ENCODE measurements around the gene SURF4. TPM values are rescaled to one million over a fixed set of nuclear protein-coding genes. Genes with fewer than 3 reads are reported as not detected.
A peak's percentile ranks its signal among the peaks of the same experiment; 100 is the strongest.
"Not testable (repeated sequence)": the region's sequence is repeated elsewhere in the genome, so short reads cannot be mapped to it uniquely, and the experiment has no call there.

Gene SURF4
- total and polyA plus RNA-seq, 2 donors: 52.0 to 87.3 TPM

DNA sequence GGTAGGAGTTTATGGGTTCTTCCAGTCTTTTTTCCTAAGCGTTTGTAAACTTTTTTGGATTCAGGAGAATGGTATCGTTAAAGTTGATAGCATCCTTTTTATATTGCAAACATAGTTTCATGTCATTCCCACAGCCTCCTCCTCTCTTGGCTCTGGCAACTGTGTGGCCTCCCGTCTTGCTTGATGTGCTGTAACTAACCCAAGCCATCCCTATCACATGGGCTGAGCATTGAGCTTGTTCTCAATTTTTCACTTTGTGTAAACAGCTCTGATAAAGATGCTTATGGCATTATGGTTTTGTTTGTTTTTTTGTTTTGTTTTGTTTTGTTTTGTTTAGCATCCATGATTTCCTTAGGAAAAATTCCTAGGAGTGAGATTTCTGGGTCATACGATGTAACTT, 4.9 kb upstream of the SURF4 start:
- WGBS: 93% methylated on average over 4 of the region's 4 CpGs
- Histone ChIP-seq H3K27me3 (ENCODE audit: control insufficient read depth in 2 of 2, insufficient read depth in 1 of 2, low read length in 1 of 2) (peaks cover 0 to 5% of the 10 kb centered on the region in 2 donors), H3K27ac (ENCODE audit: low read depth in 1 of 2, low read length in 1 of 2) (no peak overlapping the region), H3K4me1 (ENCODE audit: control insufficient read depth in 2 of 2, insufficient read depth in 2 of 2, low read length in 2 of 2) (peaks cover 5% of the 10 kb centered on the region in 2 donors), H3K9me3 (ENCODE audit: control insufficient read depth in 2 of 2, insufficient read depth in 1 of 2, low read length in 1 of 2) (no peaks in the 10 kb centered on the region), H3K4me3 (ENCODE audit: low read length in 2 of 2) (no peak overlapping the region), H3K36me3 (ENCODE audit: control insufficient read depth in 2 of 2, insufficient read depth in 2 of 2, low read length in 1 of 2) (no peaks in the 10 kb centered on the region)
- no peak for DNase-seq (ENCODE audit: low read depth in 6 of 9, low spot score in 9 of 9)

DNA sequence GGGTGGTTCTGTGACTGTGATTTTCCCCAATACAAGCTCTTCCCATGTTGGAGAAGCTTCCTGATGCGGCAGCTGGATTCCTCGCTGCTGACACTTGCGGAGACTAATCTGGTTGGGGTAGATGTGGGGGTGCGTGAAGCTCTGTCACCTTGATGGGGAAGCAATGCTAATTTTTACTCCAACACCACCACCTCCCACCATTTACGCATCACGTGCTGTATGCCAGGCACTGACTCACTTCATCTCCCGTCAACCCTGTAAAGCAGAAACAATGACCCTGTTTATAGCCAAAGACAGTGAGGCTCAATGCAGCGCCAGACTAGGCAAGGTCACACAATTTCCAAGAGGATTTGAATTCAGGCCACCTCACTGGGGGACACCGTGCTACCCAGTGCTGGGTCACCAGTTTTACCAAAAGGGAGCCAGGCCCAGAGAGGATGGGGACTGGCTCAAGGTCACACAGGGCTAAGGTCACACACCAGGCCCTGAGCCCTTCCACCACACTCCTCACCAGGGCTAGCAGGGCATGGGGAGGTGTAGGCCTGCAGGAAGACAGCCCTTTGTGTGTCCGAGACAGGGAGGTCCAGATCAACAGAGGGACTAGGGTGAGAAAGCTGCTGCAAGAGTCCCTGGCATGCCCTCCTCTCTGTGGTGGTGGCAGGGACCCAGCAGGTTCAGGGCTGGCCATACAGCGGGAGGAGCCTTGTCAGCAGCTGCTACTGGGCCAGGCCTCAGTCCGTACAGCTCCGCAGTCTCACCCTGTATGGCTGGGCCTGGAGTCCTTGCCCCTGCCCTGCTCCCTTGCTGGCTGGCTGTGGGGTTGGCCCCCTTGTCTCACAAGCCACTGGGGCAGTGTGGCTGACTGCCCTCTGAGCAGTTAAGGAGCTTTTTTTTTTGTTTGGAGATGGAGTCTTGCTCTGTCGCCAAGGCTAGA, 3.6 kb upstream of the SURF4 start:
- WGBS: 98% methylated on average over 14 of the region's 14 CpGs
- peaks cover 0 to 5% of the 10 kb centered on the region in 2 donors for H3K27me3 ChIP-seq (ENCODE audit: control insufficient read depth in 2 of 2, insufficient read depth in 1 of 2, low read length in 1 of 2)

DNA sequence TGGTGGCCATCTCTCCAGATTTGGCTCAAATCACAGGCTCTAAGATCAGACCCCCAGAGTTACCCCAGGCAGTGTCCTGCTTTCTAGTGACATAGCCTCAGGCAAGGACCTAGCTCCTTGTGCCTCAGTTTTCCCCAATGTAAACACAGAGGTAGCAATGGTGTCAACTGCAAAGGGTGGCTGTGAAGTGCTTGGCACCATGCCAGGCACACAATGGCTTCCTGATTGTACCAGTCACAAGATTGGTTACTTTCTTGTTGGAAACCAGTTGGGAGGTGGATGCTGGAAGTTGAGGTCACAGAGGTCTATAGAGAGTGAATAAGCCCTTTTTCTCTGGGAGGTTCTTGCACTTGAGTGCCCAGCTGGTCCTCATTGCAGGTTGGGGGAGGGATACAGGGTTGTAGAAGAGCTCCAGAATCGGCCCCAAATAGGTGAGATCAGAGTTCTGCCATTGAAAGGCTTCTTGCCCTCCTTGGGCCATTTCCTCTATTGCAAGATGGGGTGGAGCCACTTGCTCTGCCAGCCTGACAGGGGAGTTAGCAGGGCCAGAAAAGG, 2.6 kb upstream of the SURF4 start:
- H3K36me3 ChIP-seq (ENCODE audit: control insufficient read depth in 2 of 2, insufficient read depth in 2 of 2, low read length in 1 of 2): peaks cover 0 to 4% of the 10 kb centered on the region in 2 donors
- no peak overlapping the region for H3K4me3 ChIP-seq (ENCODE audit: low read length in 2 of 2)
- H3K27me3 ChIP-seq (ENCODE audit: control insufficient read depth in 2 of 2, insufficient read depth in 1 of 2, low read length in 1 of 2): peaks cover 0 to 5% of the 10 kb centered on the region in 2 donors
- DNase-seq (ENCODE audit: low read depth in 6 of 9, low spot score in 9 of 9): no peak
- 89% methylated on average over 1 of the region's 1 CpG for WGBS
- H3K4me1 ChIP-seq (ENCODE audit: control insufficient read depth in 2 of 2, insufficient read depth in 2 of 2, low read length in 2 of 2): peaks cover 7 to 21% of the 10 kb centered on the region in 2 donors
- H3K27ac ChIP-seq (ENCODE audit: low read depth in 1 of 2, low read length in 1 of 2): no peak overlapping the region
- no peaks in the 10 kb centered on the region for H3K9me3 ChIP-seq (ENCODE audit: control insufficient read depth in 2 of 2, insufficient read depth in 1 of 2, low read length in 1 of 2)

More for the DNA sequence above, 3.6 kb upstream of the SURF4 start:
- no peaks in the 10 kb centered on the region for H3K9me3 ChIP-seq (ENCODE audit: control insufficient read depth in 2 of 2, insufficient read depth in 1 of 2, low read length in 1 of 2)
- no peak overlapping the region for H3K27ac ChIP-seq (ENCODE audit: low read depth in 1 of 2, low read length in 1 of 2)
- no peak for DNase-seq (ENCODE audit: low read depth in 6 of 9, low spot score in 9 of 9)
- peaks cover 5 to 11% of the 10 kb centered on the region in 2 donors for H3K4me1 ChIP-seq (ENCODE audit: control insufficient read depth in 2 of 2, insufficient read depth in 2 of 2, low read length in 2 of 2)
- no peak overlapping the region for H3K4me3 ChIP-seq (ENCODE audit: low read length in 2 of 2)
- H3K36me3 ChIP-seq (ENCODE audit: control insufficient read depth in 2 of 2, insufficient read depth in 2 of 2, low read length in 1 of 2): no peaks in the 10 kb centered on the region

DNA sequence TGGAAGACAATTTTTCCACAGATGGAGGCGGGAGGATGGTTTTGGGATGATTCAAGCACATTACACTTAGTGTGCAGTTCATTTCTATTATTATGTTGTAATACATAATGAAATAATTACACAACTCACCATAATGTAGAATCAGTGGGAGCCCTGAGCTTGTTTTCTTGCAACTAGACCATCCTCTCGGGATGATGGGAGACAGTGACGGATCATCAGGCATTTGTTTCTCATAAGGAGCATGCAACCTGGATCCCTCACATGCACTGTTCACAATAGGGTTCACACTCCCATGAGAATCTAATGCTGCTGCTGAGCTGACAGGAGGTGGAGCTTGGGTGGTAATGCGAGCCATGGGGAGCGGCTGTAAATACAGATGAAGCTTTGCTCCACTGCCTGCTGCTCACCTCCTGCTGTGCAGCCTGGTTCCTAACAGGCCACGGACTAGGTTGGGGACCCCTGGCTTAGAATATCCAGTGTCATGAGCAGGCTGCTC, 1.9 kb upstream of the SURF4 start:
- H3K36me3 ChIP-seq (ENCODE audit: control insufficient read depth in 2 of 2, insufficient read depth in 2 of 2, low read length in 1 of 2): peaks cover 0 to 9% of the 10 kb centered on the region in 2 donors
- peaks cover 7 to 28% of the 10 kb centered on the region in 2 donors for H3K4me1 ChIP-seq (ENCODE audit: control insufficient read depth in 2 of 2, insufficient read depth in 2 of 2, low read length in 2 of 2)
- peaks cover 0 to 5% of the 10 kb centered on the region in 2 donors for H3K27me3 ChIP-seq (ENCODE audit: control insufficient read depth in 2 of 2, insufficient read depth in 1 of 2, low read length in 1 of 2)
- H3K27ac ChIP-seq (ENCODE audit: low read depth in 1 of 2, low read length in 1 of 2): no peak overlapping the region
- 93% methylated on average over 6 of the region's 6 CpGs for WGBS
- no peak overlapping the region for H3K4me3 ChIP-seq (ENCODE audit: low read length in 2 of 2)
- H3K9me3 ChIP-seq (ENCODE audit: control insufficient read depth in 2 of 2, insufficient read depth in 1 of 2, low read length in 1 of 2): no peaks in the 10 kb centered on the region
- DNase-seq (ENCODE audit: low read depth in 6 of 9, low spot score in 9 of 9): no peak

DNA sequence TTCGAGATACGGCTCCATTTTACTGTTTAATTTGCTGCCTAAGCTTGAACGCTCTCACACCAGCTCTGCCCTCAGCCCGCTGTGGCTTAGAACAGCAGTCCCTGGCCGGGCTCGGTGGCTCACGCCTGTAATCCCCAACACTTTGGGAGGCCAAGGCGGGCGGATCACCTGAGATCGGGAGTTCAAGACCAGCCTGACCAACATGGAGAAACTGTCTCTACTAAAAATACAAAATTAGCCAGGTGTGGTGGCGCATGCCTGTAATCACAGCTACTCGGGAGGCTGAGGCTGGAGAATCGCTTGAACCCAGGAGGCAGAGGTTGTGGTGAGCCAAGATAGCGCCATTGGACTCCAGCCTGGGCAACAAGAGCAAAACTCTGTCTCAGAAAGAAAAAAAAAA, 1.4 kb upstream of the SURF4 start:
- WGBS: 98% methylated on average over 14 of the region's 14 CpGs

DNA sequence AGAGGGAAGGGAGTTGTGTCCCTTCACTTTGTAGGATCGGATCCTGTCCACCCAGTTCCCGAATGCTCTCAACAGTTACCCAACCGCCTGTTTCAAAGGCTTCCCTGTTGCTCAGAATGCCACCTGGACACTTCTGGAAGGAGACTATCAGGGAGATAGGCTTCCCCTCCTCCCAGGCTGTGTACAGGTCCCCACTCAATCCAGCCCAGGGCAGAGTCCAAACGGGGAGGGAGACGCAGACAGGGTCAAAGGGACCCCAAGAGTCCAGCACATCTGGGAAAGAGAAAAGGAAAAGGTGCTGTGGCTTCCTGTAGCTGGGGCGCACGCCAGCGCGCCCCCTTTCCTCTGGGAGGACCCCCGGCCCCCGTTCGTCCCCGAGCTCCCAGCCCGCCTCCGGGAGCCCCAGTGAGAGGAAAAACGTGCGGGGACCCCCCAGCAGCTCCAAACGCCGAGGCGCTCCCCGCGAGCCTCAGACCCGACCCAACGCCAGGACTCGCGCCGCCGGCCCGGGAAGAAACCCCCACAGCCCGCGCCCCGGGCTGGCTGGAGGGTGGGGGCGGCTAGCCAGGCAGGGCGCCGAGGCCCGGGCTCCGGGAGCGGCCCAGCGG, 640 bp downstream of the SURF4 start:
- Histone ChIP-seq H3K4me1 (ENCODE audit: control insufficient read depth in 2 of 2, insufficient read depth in 2 of 2, low read length in 2 of 2) (peaks cover 26 to 53% of the 10 kb centered on the region in 2 donors), H3K27me3 (ENCODE audit: control insufficient read depth in 2 of 2, insufficient read depth in 1 of 2, low read length in 1 of 2) (peaks cover 0 to 5% of the 10 kb centered on the region in 2 donors), H3K9me3 (ENCODE audit: control insufficient read depth in 2 of 2, insufficient read depth in 1 of 2, low read length in 1 of 2) (no peaks in the 10 kb centered on the region), H3K36me3 (ENCODE audit: control insufficient read depth in 2 of 2, insufficient read depth in 2 of 2, low read length in 1 of 2) (peaks cover 10 to 24% of the 10 kb centered on the region in 2 donors), H3K27ac (ENCODE audit: low read depth in 1 of 2, low read length in 1 of 2) (peak overlapping the region; percentile 81 to 90), H3K4me3 (ENCODE audit: low read length in 2 of 2) (peak overlapping the region; percentile 63 to 97)
- DNase-seq (ENCODE audit: low read depth in 6 of 9, low spot score in 9 of 9): peak in 6 of 9 donors; percentile 19 to 65 (median 42)
- WGBS: under 1% methylated on average over 39 of the region's 39 CpGs

More for the DNA sequence above, 1.4 kb upstream of the SURF4 start:
- not testable (repeated sequence) for H3K27ac ChIP-seq (ENCODE audit: low read depth in 1 of 2, low read length in 1 of 2); H3K27me3 ChIP-seq (ENCODE audit: control insufficient read depth in 2 of 2, insufficient read depth in 1 of 2, low read length in 1 of 2); H3K9me3 ChIP-seq (ENCODE audit: control insufficient read depth in 2 of 2, insufficient read depth in 1 of 2, low read length in 1 of 2); H3K4me3 ChIP-seq (ENCODE audit: low read length in 2 of 2); DNase-seq (ENCODE audit: low read depth in 6 of 9, low spot score in 9 of 9)
- Histone ChIP-seq H3K36me3 (ENCODE audit: control insufficient read depth in 2 of 2, insufficient read depth in 2 of 2, low read length in 1 of 2) (peaks cover 1 to 14% of the 10 kb centered on the region in 2 donors), H3K4me1 (ENCODE audit: control insufficient read depth in 2 of 2, insufficient read depth in 2 of 2, low read length in 2 of 2) (peaks cover 10 to 33% of the 10 kb centered on the region in 2 donors)

DNA sequence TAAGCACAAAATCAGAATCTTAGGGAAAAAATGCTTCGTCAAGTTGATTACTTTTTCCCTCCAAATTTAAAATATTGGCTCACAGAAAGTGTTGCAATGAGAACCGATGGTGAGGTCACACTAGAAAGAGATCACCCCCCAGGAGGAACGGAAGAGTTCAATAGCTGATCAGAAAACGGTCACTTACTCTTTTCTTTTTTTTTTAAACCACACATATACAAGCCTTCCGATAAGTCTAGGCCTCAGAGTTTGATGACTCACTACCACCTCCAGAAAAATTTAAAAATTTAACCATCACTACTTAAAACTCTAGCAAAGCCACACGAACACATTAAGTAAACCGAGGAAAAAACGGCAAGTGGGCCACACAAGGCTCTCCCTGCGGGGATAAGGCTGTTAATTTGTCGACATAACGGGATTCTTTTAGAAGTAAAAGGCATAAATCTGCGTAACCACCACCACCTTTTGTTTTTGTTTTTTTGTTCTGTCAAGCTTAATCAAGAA, 1.2 kb downstream of the SURF4 start:
- Histone ChIP-seq H3K27ac (ENCODE audit: low read depth in 1 of 2, low read length in 1 of 2) (peak overlapping the region; percentile 81 to 90), H3K9me3 (ENCODE audit: control insufficient read depth in 2 of 2, insufficient read depth in 1 of 2, low read length in 1 of 2) (no peaks in the 10 kb centered on the region), H3K36me3 (ENCODE audit: control insufficient read depth in 2 of 2, insufficient read depth in 2 of 2, low read length in 1 of 2) (peaks cover 14 to 29% of the 10 kb centered on the region in 2 donors), H3K4me3 (ENCODE audit: low read length in 2 of 2) (peak overlapping the region; percentile 63 to 97), H3K27me3 (ENCODE audit: control insufficient read depth in 2 of 2, insufficient read depth in 1 of 2, low read length in 1 of 2) (peaks cover 0 to 5% of the 10 kb centered on the region in 2 donors), H3K4me1 (ENCODE audit: control insufficient read depth in 2 of 2, insufficient read depth in 2 of 2, low read length in 2 of 2) (peaks cover 27 to 59% of the 10 kb centered on the region in 2 donors)
- DNase-seq (ENCODE audit: low read depth in 6 of 9, low spot score in 9 of 9): no peak
- 31% methylated on average over 12 of the region's 12 CpGs for WGBS

DNA sequence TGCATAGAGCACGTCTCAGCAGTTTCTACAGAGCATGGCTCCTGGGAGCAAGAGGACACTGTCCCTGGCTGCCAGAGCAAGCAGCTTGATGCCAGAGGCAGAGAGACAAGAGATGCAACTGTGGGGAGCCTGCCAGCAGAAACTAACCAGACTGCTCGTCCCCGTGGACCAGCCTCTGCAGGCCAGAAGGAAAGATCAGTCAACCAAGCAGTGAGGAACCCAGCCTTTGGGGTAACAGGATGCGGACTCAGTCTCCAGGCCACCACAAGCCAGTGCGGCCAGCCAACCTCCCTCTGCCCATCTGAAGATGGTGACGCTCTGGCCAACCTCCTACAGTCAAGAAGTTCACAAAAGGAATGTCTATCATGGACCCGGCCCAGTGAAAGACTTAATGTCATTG, 3.7 kb downstream of the SURF4 start:
- no peak for DNase-seq (ENCODE audit: low read depth in 6 of 9, low spot score in 9 of 9)
- Histone ChIP-seq H3K4me3 (ENCODE audit: low read length in 2 of 2) (no peak overlapping the region), H3K9me3 (ENCODE audit: control insufficient read depth in 2 of 2, insufficient read depth in 1 of 2, low read length in 1 of 2) (no peaks in the 10 kb centered on the region), H3K27ac (ENCODE audit: low read depth in 1 of 2, low read length in 1 of 2) (peak overlapping the region in 1 of 2 donors; percentile 91), H3K4me1 (ENCODE audit: control insufficient read depth in 2 of 2, insufficient read depth in 2 of 2, low read length in 2 of 2) (peaks cover 27 to 70% of the 10 kb centered on the region in 2 donors), H3K36me3 (ENCODE audit: control insufficient read depth in 2 of 2, insufficient read depth in 2 of 2, low read length in 1 of 2) (peaks cover 26 to 53% of the 10 kb centered on the region in 2 donors), H3K27me3 (ENCODE audit: control insufficient read depth in 2 of 2, insufficient read depth in 1 of 2, low read length in 1 of 2) (peaks cover 0 to 5% of the 10 kb centered on the region in 2 donors)
- 93% methylated on average over 7 of the region's 7 CpGs for WGBS

Measured in thymus (tissue), 11 donors.